ENCODE measurements around the gene CHRNB2.

DNA sequence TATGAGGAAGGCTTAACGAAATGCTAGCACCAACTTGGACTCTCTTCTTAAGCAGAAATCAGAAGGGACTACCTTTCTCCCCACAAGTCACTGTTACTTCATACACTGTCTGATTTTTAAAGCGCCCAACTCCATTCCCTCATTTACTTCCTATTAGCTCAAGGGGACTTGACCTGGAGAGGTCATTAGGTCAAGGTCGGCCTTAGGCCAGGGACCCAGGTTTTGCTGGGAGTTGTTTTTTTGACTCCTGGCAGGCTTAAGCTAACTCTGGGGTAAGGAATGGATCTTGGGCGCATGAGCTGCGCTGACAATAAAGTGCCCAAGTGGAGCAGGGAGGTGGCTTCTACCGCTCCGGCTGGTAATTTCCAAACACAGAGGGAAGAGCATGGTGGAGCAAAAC is 23.6 kb downstream of the CHRNB2 start:
- TF ChIP-seq POLR2A (IDR thresholded peaks at IDR 0.05; ENCODE audit: low read depth, low read length), result no peak; the same call in 1 of the 2 replicates
- no peak for TF ChIP-seq POLR2AphosphoS5 (IDR thresholded peaks at IDR 0.05; ENCODE audit: low read depth, low read length)
- no peak for TF ChIP-seq PAX5 (IDR thresholded peaks at IDR 0.05; ENCODE audit: insufficient read depth, low read length, severe bottlenecking)
- TF ChIP-seq TAF1 (IDR thresholded peaks at IDR 0.05; ENCODE audit: low read depth, low read length), result no peak
- TF ChIP-seq SPI1 (IDR thresholded peaks at IDR 0.05; ENCODE audit: low read depth, low read length), result no peak
- no peak for TF ChIP-seq POU2F2 (IDR thresholded peaks at IDR 0.05; ENCODE audit: low read depth, low read length)
